SK-N-SH treated with all-trans-retinoic acid at 6 μM for 48 hours (cell line): ENCODE measurements around the gene CEACAM8.

Experiments
- ATAC-seq: fragments of 200-7000 bp; cut with Tn5 transposase; 3 replicates; pipeline ENCODE4 v1.9.1; 2020; ENCODE audit warnings: mild to moderate bottlenecking, moderate library complexity
- ARNTL ChIP-seq: fragments of 450-650 bp; formaldehyde crosslinking; IDR thresholded peaks from 2 replicates; pipeline ENCODE4 v1.5.0; 2020; ENCODE audit warnings: low read depth, mild to moderate bottlenecking, moderate library complexity, borderline replicate concordance
- BACH2 ChIP-seq: fragments of 250-450 bp; sonication (Bioruptor Pico); IDR thresholded peaks from 2 replicates; pipeline ENCODE4 v1.9.0; 2021; ENCODE audit warnings: mild to moderate bottlenecking, borderline replicate concordance
- CREB5 ChIP-seq: fragments of 250-450 bp; sonication (Bioruptor Pico); IDR thresholded peaks from 2 replicates; pipeline ENCODE4 v1.5.1; 2020; ENCODE audit warnings: low read depth, mild to moderate bottlenecking, moderate library complexity
- CSDC2 ChIP-seq: fragments of 250-450 bp; sonication (Bioruptor Pico); IDR thresholded peaks from 2 replicates; pipeline ENCODE4 v1.5.0; 2020; ENCODE audit warnings: mild to moderate bottlenecking, moderate library complexity
- CSRNP3 ChIP-seq: fragments of 250-450 bp; sonication (Bioruptor Pico); IDR thresholded peaks from 2 replicates; pipeline ENCODE4 v1.5.1; 2021; ENCODE audit warnings: mild to moderate bottlenecking, moderate library complexity
- ESRRG ChIP-seq: fragments of 250-450 bp; sonication (Bioruptor Pico); IDR thresholded peaks from 2 replicates; pipeline ENCODE4 v1.6.1; 2021; ENCODE audit warnings: mild to moderate bottlenecking
- GLIS3 ChIP-seq: fragments of 250-450 bp; sonication (Bioruptor Pico); IDR thresholded peaks from 2 replicates; pipeline ENCODE4 v1.5.0; 2020; ENCODE audit warnings: mild to moderate bottlenecking, moderate library complexity
- ISL1 ChIP-seq: fragments of 250-450 bp; sonication (Bioruptor Pico); IDR thresholded peaks from 2 replicates; pipeline ENCODE4 v2.1.2; 2022; ENCODE audit warnings: mild to moderate bottlenecking, moderate library complexity
- OSR1 ChIP-seq: fragments of 250-450 bp; sonication (Bioruptor Pico); IDR thresholded peaks from 2 replicates; pipeline ENCODE4 v1.8.0; 2022; ENCODE audit warnings: moderate library complexity, mild to moderate bottlenecking, inconsistent platforms
- PATZ1 ChIP-seq: fragments of 250-450 bp; sonication (Bioruptor Pico); IDR thresholded peaks from 2 replicates; pipeline ENCODE4 v1.8.0; 2020; ENCODE audit warnings: mild to moderate bottlenecking, moderate library complexity, borderline replicate concordance
- POU6F1 ChIP-seq: fragments of 250-450 bp; sonication (Bioruptor Pico); IDR thresholded peaks from 2 replicates; pipeline ENCODE4 v1.8.0; 2021; ENCODE audit warnings: low read depth, mild to moderate bottlenecking, moderate library complexity, borderline replicate concordance
- PPARA ChIP-seq: fragments of 250-450 bp; sonication (Bioruptor Pico); IDR thresholded peaks from 2 replicates; pipeline ENCODE4 v1.5.0; 2020; ENCODE audit warnings: mild to moderate bottlenecking, borderline replicate concordance
- RARB ChIP-seq: fragments of 250-450 bp; sonication (Bioruptor Pico); IDR thresholded peaks from 2 replicates; pipeline ENCODE4 v1.8.0; 2021; ENCODE audit warnings: mild to moderate bottlenecking, moderate library complexity
- SNAI2 ChIP-seq: fragments of 250-450 bp; sonication (Bioruptor Pico); IDR thresholded peaks from 2 replicates; pipeline ENCODE4 v1.5.0; 2020; ENCODE audit warnings: mild to moderate bottlenecking, moderate library complexity
- TCF4 ChIP-seq: fragments of 250-450 bp; sonication (Bioruptor Pico); IDR thresholded peaks from 2 replicates; pipeline ENCODE4 v1.8.0; 2021; ENCODE audit warnings: mild to moderate bottlenecking, moderate library complexity, borderline replicate concordance
- TOX ChIP-seq: fragments of 250-450 bp; sonication (Bioruptor Pico); IDR thresholded peaks from 2 replicates; pipeline ENCODE4 v1.8.0; 2021; ENCODE audit warnings: mild to moderate bottlenecking, moderate library complexity, borderline replicate concordance
- ZC3H10 ChIP-seq: fragments of 250-450 bp; sonication (Bioruptor Pico); IDR thresholded peaks from 2 replicates; pipeline ENCODE4 v1.5.1; 2021; ENCODE audit warnings: mild to moderate bottlenecking, moderate library complexity
- ZFP3 ChIP-seq: fragments of 250-450 bp; sonication (Bioruptor Pico); IDR thresholded peaks from 2 replicates; pipeline ENCODE4 v1.5.0; 2020; ENCODE audit warnings: mild to moderate bottlenecking, moderate library complexity
- ZFP30 ChIP-seq: fragments of 450-650 bp; formaldehyde crosslinking; IDR thresholded peaks from 2 replicates; pipeline ENCODE4 v1.5.0; 2022; ENCODE audit warnings: mild to moderate bottlenecking, moderate library complexity
- ZNF565 ChIP-seq: fragments of 450-650 bp; formaldehyde crosslinking; conservative IDR thresholded peaks from 2 replicates; pipeline ENCODE4 v1.5.0; 2020; ENCODE audit warnings: low read depth, mild to moderate bottlenecking, moderate library complexity
- ZNF70 ChIP-seq: fragments of 450-650 bp; formaldehyde crosslinking; IDR thresholded peaks from 2 replicates; pipeline ENCODE4 v1.5.0; 2020; ENCODE audit warnings: mild to moderate bottlenecking, moderate library complexity
- ZNF8 ChIP-seq: fragments of 450-650 bp; formaldehyde crosslinking; IDR thresholded peaks from 2 replicates; pipeline ENCODE4 v1.5.0; 2020; ENCODE audit warnings: mild to moderate bottlenecking, moderate library complexity

Gene CEACAM8

GRCh38 chr19:42573642-42574041 lies 21.1 kb downstream of the CEACAM8 start:
- no peak for TF ChIP-seq CSDC2 (CRISPR knock-in tag)
- TF ChIP-seq POU6F1 (CRISPR knock-in tag): no peak
- TF ChIP-seq ZC3H10: no peak
- no peak for TF ChIP-seq CREB5 (CRISPR knock-in tag)
- TF ChIP-seq PPARA: no peak
- TF ChIP-seq ZFP3: no peak
- TF ChIP-seq SNAI2: no peak
- TF ChIP-seq TOX (CRISPR knock-in tag): no peak
- no peak for TF ChIP-seq ZNF8 (CRISPR knock-in tag)
- TF ChIP-seq GLIS3 (CRISPR knock-in tag): no peak
- TF ChIP-seq OSR1: no peak
- no peak for TF ChIP-seq TCF4 (CRISPR knock-in tag)
- no peak for TF ChIP-seq ZNF565 (CRISPR knock-in tag)
- no peak for TF ChIP-seq ISL1 (CRISPR knock-in tag)
- no peak for ATAC-seq

- TF ChIP-seq PATZ1 (CRISPR knock-in tag) (no peak), POU6F1 (CRISPR knock-in tag) (no peak), ZFP30 (CRISPR knock-in tag) (no peak), CSRNP3 (CRISPR knock-in tag) (no peak), SNAI2 (no peak), GLIS3 (CRISPR knock-in tag) (no peak), ESRRG (CRISPR knock-in tag) (no peak), ZC3H10 (no peak), TCF4 (CRISPR knock-in tag) (no peak), ZNF8 (CRISPR knock-in tag) (no peak), ISL1 (CRISPR knock-in tag) (no peak), ZNF565 (CRISPR knock-in tag) (no peak), ZFP3 (no peak), RARB (no peak), ZNF70 (no peak), ARNTL (CRISPR knock-in tag) (no peak)
Measured at GRCh38 chr19:42571116-42571515, 23.6 kb downstream of the CEACAM8 start.

GRCh38 chr19:42569193-42569592 lies 25.5 kb downstream of the CEACAM8 start:
- ATAC-seq: no peak
- no peak for TF ChIP-seq TOX (CRISPR knock-in tag)
- TF ChIP-seq ZFP3: no peak
- no peak for TF ChIP-seq CSRNP3 (CRISPR knock-in tag)
- TF ChIP-seq ZFP30 (CRISPR knock-in tag): no peak
- TF ChIP-seq ESRRG (CRISPR knock-in tag): no peak
- TF ChIP-seq PPARA: no peak
- TF ChIP-seq ZC3H10: no peak
- no peak for TF ChIP-seq GLIS3 (CRISPR knock-in tag)
- TF ChIP-seq ARNTL (CRISPR knock-in tag): no peak
- TF ChIP-seq BACH2: no peak
- TF ChIP-seq ZNF565 (CRISPR knock-in tag): no peak
- TF ChIP-seq, all 23 proteins: peak for 0

More at GRCh38 chr19:42571116-42571515, 23.6 kb downstream of the CEACAM8 start:
- ATAC-seq: no peak
